Gastroesophageal sphincter (tissue), 3 donors: ENCODE results near the gene RNF215.

ENCODE experiments used
- CTCF ChIP-seq, 4 experiments: fragments of 200-600 bp in 2 of 4; fragments of 450-650 bp in 2 of 4; sonication (generic) in 1 of 4; IDR thresholded peaks; one replicate each; pipeline ENCODE4 v1.5.1; 2017 to 2019; ENCODE audit warnings: antibody characterized with exemption in 4 of 4, mild to moderate bottlenecking in 2 of 4, moderate library complexity in 2 of 4
- EP300 ChIP-seq: sonication (generic); formaldehyde crosslinking; IDR thresholded peaks from one replicate; pipeline ENCODE4 v1.6.1; 2017; ENCODE audit warnings: antibody characterized with exemption, mild to moderate bottlenecking
- POLR2A ChIP-seq, 2 donors: fragments of 450-650 bp; IDR thresholded peaks; one replicate each; pipeline ENCODE4 v1.6.1; 2017; ENCODE audit warnings: antibody characterized with exemption in 2 of 2, mild to moderate bottlenecking in 2 of 2, moderate library complexity in 1 of 2
- POLR2AphosphoS5 ChIP-seq: sonication (generic); formaldehyde crosslinking; IDR thresholded peaks from one replicate; pipeline ENCODE4 v1.6.1; 2017; ENCODE audit warnings: antibody characterized with exemption

- TF ChIP-seq CTCF (IDR thresholded peaks at IDR 0.05): no peak
- no peak for TF ChIP-seq EP300
- TF ChIP-seq POLR2AphosphoS5: no peak
- TF ChIP-seq POLR2A (IDR thresholded peaks at IDR 0.05): no peak
Observed at GRCh38 chr22:30361916-30362650, 25.1 kb downstream of the RNF215 start.
